ENCODE results near the gene ADD3. TPM values are rescaled to one million over a fixed set of nuclear protein-coding genes. Genes with fewer than 3 reads are reported as not detected.

The ADD3 gene
- total RNA-seq, 3 donors from 2014 or later (not counting 1 experiment from before 2014, with no cell fraction given) = 341 to 437 (median 344) TPM

GRCh38 chr10:110091830-110092229 is 84.0 kb downstream of the ADD3 start:
- no peaks in the 10 kb centered on the region for H3K36me3 Mint-ChIP-seq
- H3K4me3 Mint-ChIP-seq = no peak overlapping the region
- TF ChIP-seq, protein P1, sequence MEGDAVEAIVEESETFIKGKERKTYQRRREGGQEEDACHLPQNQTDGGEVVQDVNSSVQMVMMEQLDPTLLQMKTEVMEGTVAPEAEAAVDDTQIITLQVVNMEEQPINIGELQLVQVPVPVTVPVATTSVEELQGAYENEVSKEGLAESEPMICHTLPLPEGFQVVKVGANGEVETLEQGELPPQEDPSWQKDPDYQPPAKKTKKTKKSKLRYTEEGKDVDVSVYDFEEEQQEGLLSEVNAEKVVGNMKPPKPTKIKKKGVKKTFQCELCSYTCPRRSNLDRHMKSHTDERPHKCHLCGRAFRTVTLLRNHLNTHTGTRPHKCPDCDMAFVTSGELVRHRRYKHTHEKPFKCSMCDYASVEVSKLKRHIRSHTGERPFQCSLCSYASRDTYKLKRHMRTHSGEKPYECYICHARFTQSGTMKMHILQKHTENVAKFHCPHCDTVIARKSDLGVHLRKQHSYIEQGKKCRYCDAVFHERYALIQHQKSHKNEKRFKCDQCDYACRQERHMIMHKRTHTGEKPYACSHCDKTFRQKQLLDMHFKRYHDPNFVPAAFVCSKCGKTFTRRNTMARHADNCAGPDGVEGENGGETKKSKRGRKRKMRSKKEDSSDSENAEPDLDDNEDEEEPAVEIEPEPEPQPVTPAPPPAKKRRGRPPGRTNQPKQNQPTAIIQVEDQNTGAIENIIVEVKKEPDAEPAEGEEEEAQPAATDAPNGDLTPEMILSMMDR (IDR thresholded peaks at IDR 0.05) = no peak
- no peaks in the 10 kb centered on the region for H3K27me3 Mint-ChIP-seq (ENCODE audit: low read depth in 2 of 2)
- peaks cover 2% of the 10 kb centered on the region for H3K36me3 ChIP-seq (ENCODE audit: control insufficient read depth, insufficient read depth, low read length)
- H3K4me1 Mint-ChIP-seq = peaks cover 68 to 69% of the 10 kb centered on the region in 2 donors
- ATAC-seq (no peak), DNase-seq (no peak)
- WGBS (ENCODE audit: insufficient coverage) = 100% methylated on average over 2 of the region's 2 CpGs
- no peaks in the 10 kb centered on the region for H3K9me3 Mint-ChIP-seq
- peaks cover 5% of the 10 kb centered on the region for H3K4me1 ChIP-seq (ENCODE audit: control insufficient read depth, insufficient read depth, low read length)
- H3K9me3 ChIP-seq (ENCODE audit: control insufficient read depth, insufficient read depth, low read length) = no peaks in the 10 kb centered on the region
- no peak overlapping the region for H3K27ac ChIP-seq (ENCODE audit: low read length)
- H3K27ac Mint-ChIP-seq = peak overlapping the region; percentile 63 to 98
- H3K27me3 ChIP-seq (ENCODE audit: control insufficient read depth, insufficient read depth, low read length) = no peaks in the 10 kb centered on the region
- no peak overlapping the region for H3K4me3 ChIP-seq (ENCODE audit: low read length)
- intact Hi-C loops (cut with micrococcal nuclease) = no loop called here

DNA sequence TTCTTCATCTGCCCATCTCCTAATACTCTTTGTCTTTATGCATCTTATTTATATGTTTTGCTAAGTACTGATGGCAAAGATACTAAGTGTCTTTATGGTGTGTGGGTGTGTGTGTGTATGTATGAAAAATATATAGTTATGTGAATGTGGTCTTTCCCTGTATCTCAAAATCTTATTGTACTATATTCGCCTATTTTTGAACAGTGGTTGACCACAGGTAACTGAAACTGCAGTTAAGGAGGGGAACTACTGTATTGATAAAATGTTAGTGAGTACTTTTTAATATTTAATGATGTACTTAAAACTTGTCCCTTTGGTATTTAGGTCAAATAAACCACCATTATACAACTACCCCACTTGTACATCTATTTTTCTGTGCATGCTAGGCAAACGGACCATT is 85.9 kb downstream of the ADD3 start:
- Histone ChIP-seq H3K27ac (ENCODE audit: low read length) (no peak overlapping the region), H3K27me3 (ENCODE audit: control insufficient read depth, insufficient read depth, low read length) (no peaks in the 10 kb centered on the region), H3K4me1 (ENCODE audit: control insufficient read depth, insufficient read depth, low read length) (no peaks in the 10 kb centered on the region), H3K36me3 (ENCODE audit: control insufficient read depth, insufficient read depth, low read length) (peaks cover 2% of the 10 kb centered on the region), H3K4me3 (ENCODE audit: low read length) (no peak overlapping the region), H3K9me3 (ENCODE audit: control insufficient read depth, insufficient read depth, low read length) (no peaks in the 10 kb centered on the region)
- Mint-ChIP-seq H3K27ac (peak overlapping the region; percentile 62 to 85), H3K4me3 (peak overlapping the region; percentile 13), H3K4me1 (peaks cover 72 to 73% of the 10 kb centered on the region in 2 donors), H3K36me3 (no peaks in the 10 kb centered on the region), H3K9me3 (no peaks in the 10 kb centered on the region), H3K27me3 (ENCODE audit: low read depth in 2 of 2) (no peaks in the 10 kb centered on the region)
- ATAC-seq (no peak), DNase-seq (no peak)
- TF ChIP-seq, protein P1 (IDR thresholded peaks at IDR 0.05) = no peak
- intact Hi-C loops (cut with micrococcal nuclease) = no loop called here
- no CpG with 5 or more reads among the region's 2 CpGs for WGBS (ENCODE audit: insufficient coverage)

- Mint-ChIP-seq H3K36me3 (no peaks in the 10 kb centered on the region), H3K27ac (peak overlapping the region; percentile 62 to 85)
- no peaks in the 10 kb centered on the region for H3K4me1 ChIP-seq (ENCODE audit: control insufficient read depth, insufficient read depth, low read length)
Observed at GRCh38 chr10:110094786-110095185, 87.0 kb downstream of the ADD3 start.

More at GRCh38 chr10:110094786-110095185, 87.0 kb downstream of the ADD3 start:
- peaks cover 71 to 79% of the 10 kb centered on the region in 2 donors for H3K4me1 Mint-ChIP-seq
- H3K4me3 Mint-ChIP-seq = no peak overlapping the region
- Histone ChIP-seq H3K9me3 (ENCODE audit: control insufficient read depth, insufficient read depth, low read length) (no peaks in the 10 kb centered on the region), H3K36me3 (ENCODE audit: control insufficient read depth, insufficient read depth, low read length) (peaks cover 2% of the 10 kb centered on the region), H3K27me3 (ENCODE audit: control insufficient read depth, insufficient read depth, low read length) (no peaks in the 10 kb centered on the region), H3K27ac (ENCODE audit: low read length) (no peak overlapping the region), H3K4me3 (ENCODE audit: low read length) (no peak overlapping the region)
- ATAC-seq (no peak), DNase-seq (no peak)
- H3K9me3 Mint-ChIP-seq = no peaks in the 10 kb centered on the region
- intact Hi-C loops (cut with micrococcal nuclease) = no loop called here
- no peaks in the 10 kb centered on the region for H3K27me3 Mint-ChIP-seq (ENCODE audit: low read depth in 2 of 2)
- WGBS (ENCODE audit: insufficient coverage) = 79% methylated on average over 2 of the region's 2 CpGs
- TF ChIP-seq, protein P1 (IDR thresholded peaks at IDR 0.05) = no peak

Measured in natural killer cell (primary cell).